Body of pancreas (tissue), 4 donors: ENCODE measurements around the gene SARS1.

Source experiments
- POLR2A ChIP-seq, 3 donors: fragments of 450-650 bp; IDR thresholded peaks; one replicate each; pipeline ENCODE4 v1.6.1; 2016; ENCODE audit warnings: antibody characterized with exemption in 3 of 3, mild to moderate bottlenecking in 2 of 3
- TF ChIP-seq, protein P1 (sequence below), 7 experiments: fragments of 450-650 bp in 4 of 7; fragments of 200-600 bp in 3 of 7; sonication (generic) in 3 of 7; IDR thresholded peaks; one replicate each; pipeline ENCODE4 v1.5.1; 2016 to 2019; ENCODE audit warnings: antibody characterized with exemption in 7 of 7

DNA sequence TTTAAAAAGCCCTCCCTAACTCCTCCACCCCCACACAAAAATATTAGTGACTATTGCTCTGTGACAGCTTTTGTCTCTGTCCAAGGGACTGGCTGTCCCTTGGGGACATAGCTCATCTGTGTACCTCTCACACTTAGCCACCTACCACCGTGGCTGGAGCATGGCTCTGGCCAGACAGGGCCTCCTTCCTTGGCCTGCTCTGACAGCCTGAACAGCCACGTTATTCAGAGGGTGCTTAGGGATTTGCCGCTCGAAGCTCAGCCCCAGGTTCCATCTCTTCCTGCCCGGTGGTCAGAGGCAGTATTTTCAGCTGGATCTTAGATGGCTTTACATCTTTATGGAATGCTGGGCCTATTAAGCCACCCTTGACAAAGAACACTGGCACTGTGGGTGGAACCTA, 29.5 kb downstream of the SARS1 start:
- TF ChIP-seq, protein P1, sequence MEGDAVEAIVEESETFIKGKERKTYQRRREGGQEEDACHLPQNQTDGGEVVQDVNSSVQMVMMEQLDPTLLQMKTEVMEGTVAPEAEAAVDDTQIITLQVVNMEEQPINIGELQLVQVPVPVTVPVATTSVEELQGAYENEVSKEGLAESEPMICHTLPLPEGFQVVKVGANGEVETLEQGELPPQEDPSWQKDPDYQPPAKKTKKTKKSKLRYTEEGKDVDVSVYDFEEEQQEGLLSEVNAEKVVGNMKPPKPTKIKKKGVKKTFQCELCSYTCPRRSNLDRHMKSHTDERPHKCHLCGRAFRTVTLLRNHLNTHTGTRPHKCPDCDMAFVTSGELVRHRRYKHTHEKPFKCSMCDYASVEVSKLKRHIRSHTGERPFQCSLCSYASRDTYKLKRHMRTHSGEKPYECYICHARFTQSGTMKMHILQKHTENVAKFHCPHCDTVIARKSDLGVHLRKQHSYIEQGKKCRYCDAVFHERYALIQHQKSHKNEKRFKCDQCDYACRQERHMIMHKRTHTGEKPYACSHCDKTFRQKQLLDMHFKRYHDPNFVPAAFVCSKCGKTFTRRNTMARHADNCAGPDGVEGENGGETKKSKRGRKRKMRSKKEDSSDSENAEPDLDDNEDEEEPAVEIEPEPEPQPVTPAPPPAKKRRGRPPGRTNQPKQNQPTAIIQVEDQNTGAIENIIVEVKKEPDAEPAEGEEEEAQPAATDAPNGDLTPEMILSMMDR (IDR thresholded peaks at IDR 0.05) = no peak
- TF ChIP-seq POLR2A (IDR thresholded peaks at IDR 0.05) = no peak
